Limb (tissue), 2 donors: ENCODE measurements around the gene DFFB.
A peak's percentile ranks its signal among the peaks of the same experiment; 100 is the strongest.
"Not testable (repeated sequence)": the region's sequence is repeated elsewhere in the genome, so short reads cannot be mapped to it uniquely, and the experiment has no call there.

Source experiments
- DNase-seq, 2 donors: peaks; one replicate each; pipeline ENCODE4 v3.0.0-alpha.2; 2016; ENCODE audit errors: extremely low spot score in 2 of 2

The DFFB gene, protein sequence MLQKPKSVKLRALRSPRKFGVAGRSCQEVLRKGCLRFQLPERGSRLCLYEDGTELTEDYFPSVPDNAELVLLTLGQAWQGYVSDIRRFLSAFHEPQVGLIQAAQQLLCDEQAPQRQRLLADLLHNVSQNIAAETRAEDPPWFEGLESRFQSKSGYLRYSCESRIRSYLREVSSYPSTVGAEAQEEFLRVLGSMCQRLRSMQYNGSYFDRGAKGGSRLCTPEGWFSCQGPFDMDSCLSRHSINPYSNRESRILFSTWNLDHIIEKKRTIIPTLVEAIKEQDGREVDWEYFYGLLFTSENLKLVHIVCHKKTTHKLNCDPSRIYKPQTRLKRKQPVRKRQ

DNA sequence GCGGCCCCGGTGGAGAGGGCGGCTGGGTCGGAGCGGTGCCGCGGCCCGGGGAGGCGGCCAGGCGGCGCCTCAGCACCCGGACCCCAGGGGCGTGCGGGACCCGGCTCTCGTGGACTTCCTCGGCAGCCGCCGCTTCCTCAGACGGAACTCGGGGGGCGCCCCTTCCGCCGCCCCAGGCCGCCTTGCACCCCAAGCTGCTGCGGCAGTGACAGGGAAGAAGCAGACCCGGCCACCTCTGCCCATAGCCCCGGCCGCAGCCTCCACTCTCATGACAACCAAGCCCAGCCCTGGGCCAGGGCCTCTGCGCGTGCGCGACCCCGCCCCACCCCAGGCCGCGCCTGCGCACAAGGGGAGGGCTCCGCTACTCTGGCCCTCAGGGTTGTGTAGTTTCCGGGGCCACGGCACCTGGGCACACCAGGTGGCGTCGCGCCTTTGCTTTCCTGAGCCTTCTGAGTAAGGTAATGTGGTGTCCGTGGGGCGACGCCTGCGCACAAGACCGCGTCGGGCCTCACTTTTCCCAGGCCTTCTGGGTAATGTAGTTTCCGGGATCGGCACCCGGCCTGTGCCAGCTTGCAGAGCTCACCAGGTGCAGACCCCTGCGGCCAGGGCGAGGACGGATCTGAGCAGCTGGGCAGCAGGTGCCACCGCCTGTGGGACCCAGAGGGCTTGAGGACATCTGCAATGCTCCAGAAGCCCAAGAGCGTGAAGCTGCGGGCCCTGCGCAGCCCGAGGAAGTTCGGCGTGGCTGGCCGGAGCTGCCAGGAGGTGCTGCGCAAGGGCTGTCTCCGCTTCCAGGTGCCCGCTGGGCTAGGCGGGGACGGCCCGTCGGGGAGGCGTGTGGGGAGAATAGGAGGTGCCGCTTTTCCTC lies at the start of gene DFFB, which contains the start of gene CEP104:
Gene DFFB (plus strand): TSS at position 554 of the 868 bp plus-strand sequence. CDS start 128 bp downstream, at position 682.
Gene CEP104 (minus strand): TSS at position 289 of the 868 bp plus-strand sequence. CDS start 4,804 bp downstream, outside the sequence.
- peak; percentile 88 to 96 for DNase-seq

DNA sequence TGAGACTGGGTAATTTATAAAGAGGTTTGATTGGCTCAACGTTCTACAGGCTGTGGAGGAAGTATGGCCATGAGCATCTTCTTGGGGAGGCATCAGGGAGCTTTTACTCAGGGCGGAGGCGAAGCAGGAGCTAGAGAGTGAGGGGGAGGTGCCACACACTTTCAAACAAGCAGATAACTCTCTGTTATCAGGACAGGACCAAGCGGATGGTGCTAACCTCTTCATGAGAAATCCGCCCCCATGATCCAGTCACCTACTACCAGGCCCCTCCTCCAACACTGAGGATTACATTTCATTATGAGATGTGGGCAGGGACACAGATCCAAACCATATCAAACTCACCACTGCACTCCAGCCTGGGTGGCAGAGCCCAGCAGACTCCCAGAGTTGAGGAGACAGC lies 49.5 kb upstream of the DFFB start:
- DNase-seq, result no peak

DNA sequence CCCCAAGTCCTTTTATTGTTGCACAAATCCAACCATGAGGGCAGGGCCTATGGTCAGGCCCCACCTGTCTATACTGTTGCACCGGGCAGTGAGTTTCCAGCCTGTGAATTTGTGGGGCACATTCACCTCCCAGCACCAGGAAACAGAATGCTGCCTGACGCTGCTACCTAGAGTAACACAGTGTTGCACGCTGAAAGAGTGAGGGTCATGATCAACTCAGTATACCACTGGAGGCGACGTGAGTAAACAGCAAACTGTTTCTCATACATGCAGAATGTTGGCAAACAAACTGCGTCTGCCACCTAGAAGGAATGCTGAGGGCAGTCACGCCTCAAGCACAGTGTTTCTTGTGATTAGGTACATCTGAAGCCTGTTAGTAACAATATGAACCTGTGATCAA lies 47.6 kb upstream of the DFFB start:
- DNase-seq, result no peak

DNA sequence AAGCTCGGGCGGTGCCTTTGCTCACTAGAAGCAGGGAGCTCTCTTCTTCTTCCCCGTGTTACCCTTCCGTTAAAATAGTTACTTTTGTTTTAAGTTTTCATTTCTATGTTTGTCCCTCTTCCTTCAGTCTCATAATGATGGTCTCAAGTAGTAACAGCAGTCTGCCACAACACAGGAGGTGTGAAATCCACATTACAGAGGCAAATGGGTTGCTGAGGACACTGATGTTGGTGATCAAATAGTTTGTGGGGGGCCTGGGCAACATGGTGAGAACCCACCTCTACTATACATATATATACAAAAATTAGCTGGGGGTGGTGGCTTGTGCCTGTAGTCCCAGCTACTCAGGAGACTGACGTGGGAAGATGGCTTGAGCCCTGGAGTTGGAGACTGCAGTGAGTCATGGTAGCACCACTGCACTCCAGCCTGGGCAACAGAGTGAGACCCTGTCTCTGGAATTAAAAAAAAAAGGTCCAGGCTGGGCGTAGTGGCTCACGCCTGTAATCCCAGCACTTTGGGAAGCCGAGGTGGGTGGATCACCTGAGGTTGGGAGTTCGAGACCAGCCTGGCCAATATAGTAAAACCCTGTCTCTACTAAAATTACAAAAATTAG lies 47.0 kb upstream of the DFFB start:
- not testable (repeated sequence) for DNase-seq

DNA sequence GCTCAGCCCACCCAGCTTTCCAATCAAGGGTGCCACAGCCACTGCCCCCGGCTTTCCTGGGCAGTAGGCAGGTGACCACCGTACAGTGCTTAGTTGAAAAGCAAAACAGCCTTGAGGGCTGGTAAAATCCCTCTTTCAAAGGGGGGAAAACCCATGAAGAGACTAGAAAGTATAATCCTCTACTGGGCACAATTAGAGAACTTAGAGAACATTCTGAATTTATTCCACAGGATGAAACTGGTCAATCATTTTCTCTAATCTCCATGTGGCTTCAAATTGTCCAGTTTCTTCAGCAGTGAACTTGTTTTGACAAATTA lies 45.7 kb upstream of the DFFB start:
- no peak for DNase-seq

DNA sequence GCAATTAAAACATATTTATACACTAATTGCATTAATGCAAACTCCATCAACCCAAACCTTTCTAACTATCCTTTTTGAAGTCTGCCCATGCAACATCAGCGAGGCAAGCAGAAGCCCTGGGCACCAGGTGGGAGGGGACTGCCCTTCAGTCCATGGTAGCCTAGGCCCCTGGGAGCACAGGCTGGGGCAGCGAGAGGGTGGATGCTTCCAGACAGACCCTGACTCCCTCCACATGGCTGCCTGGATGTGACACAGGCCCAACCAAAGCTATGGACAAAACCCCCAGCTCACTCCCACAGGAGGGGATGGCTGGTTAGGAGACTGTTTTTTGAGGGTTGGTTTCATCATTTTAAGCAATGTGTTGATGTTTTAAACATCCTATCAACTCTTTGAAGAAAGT lies 43.2 kb upstream of the DFFB start:
- no peak for DNase-seq

DNA sequence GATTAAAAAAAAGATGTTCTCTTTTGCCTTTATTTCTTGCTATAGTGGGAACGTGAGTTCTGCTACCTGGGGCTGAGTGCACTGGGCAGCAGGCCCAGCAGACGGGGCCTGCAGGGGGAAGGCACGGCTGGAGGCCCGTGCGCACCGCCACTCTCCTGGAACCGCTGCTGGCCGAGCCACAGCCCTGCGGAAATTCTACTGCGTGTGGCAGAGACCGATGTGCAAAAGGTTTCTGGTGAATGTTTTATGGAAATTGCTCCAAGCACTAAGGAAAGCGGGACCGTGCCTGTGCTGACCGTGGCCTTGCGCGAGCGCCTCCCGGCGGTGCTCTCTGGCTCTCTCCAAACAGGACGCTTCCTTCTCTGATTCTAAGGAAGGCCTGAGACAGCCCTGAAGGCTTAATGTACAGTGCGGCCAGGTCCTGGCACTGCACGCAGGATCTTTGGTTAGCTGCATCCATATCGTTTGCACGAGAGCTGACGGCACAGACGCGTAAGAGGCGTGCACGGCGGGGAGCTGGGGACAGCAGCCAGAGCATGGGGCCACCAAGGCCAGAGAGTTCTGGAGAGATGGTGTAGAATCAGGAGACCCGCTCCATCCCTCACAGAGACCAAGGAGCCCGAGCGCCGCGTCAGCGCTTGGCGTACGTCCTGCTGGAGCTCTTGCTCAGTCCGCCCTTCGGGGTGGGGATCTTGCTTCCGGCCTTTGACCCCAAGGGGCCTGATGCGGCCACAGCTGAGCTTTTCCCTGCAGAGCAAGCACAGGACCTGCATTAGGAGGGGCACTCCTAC lies 42.3 kb upstream of the DFFB start:
- no peak for DNase-seq

DNA sequence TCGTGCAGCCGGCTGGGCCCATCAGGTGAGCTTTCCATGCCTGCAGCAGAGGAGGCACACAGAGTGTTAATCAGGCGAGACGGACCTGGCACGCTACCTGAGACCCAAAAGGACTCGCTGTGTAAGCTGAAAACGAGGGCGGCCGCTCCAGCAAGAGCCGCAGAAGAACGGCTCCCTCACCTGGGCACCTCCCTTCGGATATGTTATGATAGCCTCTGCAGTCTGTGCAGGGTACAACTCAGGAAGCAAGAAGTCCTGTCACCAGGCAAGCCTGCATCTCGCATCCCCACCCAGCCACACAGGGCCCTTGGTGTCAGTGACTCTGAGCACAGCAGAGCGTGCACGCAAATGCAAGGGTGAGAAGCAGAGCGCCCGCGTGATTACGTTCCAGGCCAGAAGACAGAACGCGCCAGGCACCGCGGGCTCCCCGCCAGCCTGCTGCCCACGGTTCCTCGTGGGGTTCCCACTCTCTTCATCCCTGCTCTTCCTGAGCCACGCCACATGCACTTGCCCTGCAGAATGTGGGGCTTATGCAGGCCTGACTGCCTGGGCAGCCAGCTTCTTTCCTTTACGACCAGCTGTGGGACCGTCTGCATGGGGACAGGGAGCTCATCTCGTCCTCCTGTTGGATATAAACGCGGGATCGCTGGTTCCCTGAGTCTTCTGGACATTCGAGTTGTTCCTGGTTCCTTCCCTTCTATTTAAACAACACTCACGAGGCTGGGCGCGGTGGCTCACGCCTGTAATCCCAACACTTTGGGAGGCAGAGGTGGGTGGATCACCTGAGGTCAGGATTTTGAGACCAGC lies 40.7 kb upstream of the DFFB start:
- DNase-seq, result no peak

DNA sequence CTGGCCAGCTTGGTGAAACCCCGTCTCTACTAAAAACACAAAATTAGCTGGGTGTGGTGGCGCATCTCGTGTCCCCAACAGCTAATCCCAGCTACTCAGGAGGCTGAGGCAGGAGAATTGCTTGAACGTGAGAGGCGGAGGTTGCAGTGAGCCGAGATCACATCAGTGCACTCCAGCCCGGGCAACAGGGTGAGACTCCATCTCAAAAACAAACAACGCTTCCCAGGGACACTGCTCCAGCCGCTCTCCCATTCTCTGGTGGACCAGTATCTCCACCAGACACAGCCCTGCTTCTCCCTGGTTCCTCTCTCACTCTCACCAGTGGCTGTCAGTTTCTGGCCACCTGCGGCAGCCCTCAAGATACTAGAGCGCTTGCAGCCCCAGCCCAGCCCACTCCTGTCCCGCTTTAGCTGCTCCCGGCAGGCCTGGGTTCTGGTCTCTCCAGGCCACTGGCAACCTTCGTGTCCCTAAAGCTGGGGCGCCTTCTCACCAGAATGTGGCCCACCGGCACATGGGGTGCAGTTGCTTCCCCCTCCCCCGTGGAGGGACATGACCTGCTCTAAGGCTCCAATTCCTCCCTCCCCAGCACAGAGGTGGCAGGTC lies 40.0 kb upstream of the DFFB start:
- no peak for DNase-seq

DNA sequence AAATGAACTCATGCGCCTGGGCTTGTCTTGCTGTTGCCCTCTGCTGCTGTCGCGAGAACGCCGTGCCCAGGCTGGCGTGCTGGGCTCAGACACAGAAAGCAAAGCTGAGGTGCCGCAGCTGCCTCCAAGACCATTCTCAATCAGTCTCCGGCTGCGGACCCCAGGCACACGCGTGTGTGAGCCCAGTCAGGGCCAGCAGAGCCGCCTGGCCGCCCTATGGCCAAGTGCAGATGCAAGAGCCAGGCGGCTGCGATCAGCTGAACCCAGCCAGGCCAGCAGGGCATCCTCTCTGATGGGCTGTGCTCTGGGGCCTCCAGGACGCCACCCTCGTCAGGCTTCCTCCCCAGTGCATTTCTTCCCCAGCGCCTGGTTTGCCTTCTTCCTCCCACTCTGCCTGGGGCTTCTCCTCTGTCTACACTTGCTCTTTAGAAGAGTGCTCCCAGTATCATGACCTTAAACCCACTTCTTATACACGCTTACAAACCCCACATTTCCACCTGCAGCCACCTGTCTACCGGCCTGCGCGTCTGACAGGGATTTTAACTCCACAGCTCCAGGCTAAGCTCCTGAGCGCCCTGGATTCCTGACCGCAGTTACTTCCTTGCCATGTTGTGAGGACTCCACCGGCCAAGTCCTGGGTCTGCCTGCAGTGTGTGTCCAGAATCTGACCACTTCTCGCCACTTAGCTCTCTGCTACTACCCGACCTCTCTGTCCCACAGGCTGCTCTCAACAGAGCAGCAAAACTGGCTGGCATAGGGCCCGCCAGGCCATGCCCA lies 39.3 kb upstream of the DFFB start:
- DNase-seq, result no peak

DNA sequence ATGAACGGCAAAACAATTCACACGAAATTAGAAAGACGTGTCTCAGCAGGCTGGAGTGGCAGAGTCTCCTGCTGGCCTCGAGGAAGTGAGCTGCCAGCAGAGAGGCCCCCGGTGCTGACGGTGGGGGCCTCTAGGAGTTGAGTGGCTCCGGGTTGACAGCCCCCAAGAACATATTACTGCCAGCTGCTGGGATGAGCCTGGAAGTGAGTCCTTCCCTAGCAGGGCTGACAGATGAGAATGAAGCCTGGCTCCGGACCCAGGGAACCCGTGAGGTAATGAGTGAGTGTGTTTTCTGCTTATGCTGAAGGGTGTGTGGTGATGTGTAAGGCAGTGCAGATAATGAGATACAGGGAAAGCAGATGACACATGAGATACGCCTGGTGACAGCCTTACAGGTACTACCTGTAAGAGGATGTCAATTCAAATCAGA lies 37.5 kb upstream of the DFFB start:
- no peak for DNase-seq

DNA sequence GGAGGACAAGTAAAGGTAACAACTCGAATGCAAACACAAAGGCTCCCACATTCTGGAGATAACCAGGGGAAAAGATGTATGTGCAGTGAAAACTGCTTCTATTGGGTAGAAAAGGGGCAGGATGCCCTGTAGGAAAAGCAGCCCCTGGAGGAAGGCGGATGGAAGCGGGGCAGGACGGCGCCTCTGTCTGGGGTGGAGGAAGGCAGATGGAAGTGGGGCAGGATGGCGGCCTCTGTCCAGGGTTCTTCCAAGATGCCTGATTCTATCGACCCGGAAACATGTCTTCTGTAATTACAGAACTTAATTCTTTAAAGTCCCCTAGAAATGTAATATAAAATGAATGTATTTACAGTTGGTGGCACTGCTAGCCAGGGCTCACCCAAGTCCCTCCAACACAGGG lies 37.0 kb upstream of the DFFB start:
- no peak for DNase-seq

DNA sequence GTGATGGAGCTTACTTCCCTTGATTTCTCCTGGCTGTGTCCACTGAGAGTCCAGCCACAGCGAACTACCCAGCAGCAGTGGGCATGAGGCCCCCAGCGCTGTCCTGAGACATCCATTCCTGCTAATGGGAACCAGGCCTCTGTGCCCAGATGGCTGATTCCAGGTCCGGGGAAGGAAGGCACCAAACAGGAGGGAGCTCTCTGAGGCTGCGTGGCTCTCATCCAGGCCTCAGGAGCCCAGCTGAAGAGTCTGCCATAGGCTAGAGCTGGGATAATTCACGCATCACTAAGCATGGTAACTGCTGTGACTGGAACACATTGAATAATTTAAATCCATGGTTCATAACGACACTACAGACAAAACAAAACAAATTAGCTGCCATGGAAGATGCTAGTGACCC lies 36.3 kb upstream of the DFFB start:
- peak in 1 of 2 donors; percentile 20 for DNase-seq

DNA sequence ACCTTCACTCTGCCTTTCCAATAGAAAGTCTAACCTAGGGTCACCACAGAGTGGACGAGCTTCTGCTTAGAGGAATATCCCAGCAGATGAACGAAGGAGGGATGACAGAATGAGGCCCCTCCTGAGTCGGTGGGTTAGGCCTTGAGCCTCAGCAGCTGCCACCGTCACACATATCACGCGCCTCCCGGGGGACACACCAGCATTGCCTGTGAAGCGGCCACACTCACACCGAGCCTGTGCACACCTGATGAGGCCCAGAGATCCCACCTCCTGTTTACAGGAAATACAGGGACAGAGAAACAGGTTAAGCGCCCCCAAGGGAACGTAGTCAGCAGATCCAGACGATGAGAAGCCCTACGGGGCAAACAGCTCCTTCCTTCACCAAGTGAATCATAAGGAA lies 35.8 kb upstream of the DFFB start:
- DNase-seq, result peak in 1 of 2 donors; percentile 60

DNA sequence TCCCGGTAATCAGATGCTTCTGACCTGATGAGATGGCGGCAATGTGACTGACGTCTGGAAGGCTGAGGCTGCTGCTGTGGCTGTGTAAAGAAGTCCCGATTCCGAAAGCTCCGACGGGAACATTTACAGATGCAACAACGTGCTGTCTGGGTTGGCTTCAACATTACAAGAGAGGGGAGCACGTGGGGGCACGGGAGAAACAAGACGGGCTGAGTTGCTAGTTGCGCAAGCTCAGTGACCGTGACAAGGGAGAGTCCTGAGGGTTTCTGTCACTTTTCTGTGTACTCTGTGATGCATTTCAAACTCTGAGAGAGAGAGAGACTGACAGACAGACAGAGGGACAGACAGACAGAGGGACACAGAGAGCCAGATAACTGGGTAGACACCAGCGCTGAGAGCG lies 35.4 kb upstream of the DFFB start:
- DNase-seq, result no peak

DNA sequence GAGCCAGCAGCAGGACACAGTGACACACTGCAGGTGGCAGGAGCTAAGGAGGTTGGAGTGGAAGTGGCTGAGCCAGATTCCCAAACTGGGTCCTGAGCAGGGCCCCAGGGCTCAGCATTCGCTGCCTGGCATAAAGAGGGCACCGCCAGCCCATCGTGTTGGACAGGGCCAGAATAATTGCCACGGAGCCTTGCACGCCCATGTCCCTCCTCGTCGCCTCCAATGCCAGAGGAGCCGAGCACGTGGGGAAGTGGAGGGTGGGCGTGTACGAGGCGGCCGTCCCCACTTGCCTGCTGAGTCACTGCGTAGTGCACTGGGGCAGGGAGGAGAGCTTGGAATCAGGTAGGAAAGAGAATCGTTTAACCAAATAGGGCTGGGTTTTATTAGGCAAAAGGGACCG lies 34.9 kb upstream of the DFFB start:
- DNase-seq, result no peak

DNA sequence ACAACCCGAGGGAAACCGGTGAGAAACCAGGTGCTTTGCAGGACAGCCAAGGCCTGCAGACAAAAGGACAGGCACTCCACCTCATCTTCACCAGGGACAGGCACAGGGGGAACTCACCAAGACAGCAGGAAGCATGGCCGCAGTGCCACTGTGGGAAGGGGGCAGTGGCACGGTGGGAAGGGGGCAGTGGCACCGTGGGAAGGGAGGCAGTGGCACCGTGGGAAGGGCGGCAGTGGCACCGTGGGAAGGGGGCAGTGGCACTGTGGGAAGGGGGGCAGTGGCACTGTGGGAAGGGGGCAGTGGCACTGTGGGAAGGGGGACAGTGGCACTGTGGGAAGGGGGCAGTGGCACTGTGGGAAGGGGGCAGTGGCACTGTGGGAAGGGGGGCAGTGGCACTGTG lies 32.6 kb upstream of the DFFB start:
- no peak for DNase-seq

DNA sequence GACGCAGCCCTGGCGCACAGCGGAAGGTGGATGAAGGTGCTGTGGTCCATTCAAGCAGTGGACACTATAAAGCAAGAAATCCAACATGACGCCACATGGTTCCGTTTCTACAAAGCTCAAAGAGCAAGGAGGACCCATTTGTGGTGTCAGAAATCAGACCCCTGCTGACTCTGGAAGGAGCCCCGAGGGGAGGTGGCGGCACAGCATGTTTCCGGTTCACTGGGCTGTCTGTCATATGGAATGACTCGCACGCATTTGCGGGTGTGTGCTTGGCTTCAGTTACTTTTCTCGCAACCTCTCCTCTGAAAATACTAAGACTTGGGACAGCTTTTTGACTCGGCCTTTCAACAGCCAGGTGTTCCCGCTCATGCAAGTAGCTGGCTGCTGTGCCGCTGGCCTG lies 31.9 kb upstream of the DFFB start:
- DNase-seq, result no peak

DNA sequence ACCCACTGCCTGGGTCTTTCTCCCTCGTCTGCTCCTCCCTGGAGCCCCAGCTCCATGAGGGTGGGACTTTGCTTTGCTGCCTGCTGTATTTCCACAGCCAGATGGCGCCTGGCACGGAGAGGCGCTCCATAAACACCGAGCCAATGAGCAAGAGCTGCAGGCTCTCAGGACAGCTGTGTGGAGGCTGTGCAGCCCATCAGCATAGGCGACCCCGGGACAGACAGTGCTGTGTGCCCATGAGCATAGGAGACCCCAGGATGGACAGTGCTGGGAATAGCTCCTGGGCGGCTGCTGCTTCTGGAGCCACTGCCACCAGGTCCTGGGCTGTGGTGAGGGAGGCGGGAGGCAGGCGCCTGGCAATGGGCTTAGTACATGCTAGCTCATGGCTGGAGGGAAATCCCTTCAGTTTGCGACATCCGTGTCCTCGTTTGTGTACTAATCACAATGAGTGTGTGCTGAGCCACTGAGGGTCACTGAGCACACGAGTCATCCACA lies 29.4 kb upstream of the DFFB start:
- DNase-seq, result no peak
